DND-41 (cell line): Measurements from ENCODE around the gene PNPLA4.

Source experiments
- ATAC-seq: fragments of 200-7000 bp; cut with Tn5 transposase; 3 replicates; pipeline ENCODE4 v1.9.1; 2021; ENCODE audit warnings: low read depth; ENCODE audit not compliant: insufficient read depth
- DNase-seq: peaks from one replicate; pipeline ENCODE4 v3.0.0-alpha.2; 2020
- H2AFZ ChIP-seq: 2 replicates; pipeline ENCODE4 v1.6.0; 2012; ENCODE audit warnings: low read depth, low read length
- H3K27ac ChIP-seq: 2 replicates; pipeline ENCODE4 v1.5.1; 2012; ENCODE audit warnings: low read length, inconsistent platforms
- H3K27me3 ChIP-seq: fragments of 200-600 bp; sonication (generic); 2 replicates; pipeline ENCODE4 v1.6.0; 2012; ENCODE audit warnings: low read length, mild to moderate bottlenecking, inconsistent platforms; ENCODE audit not compliant: insufficient read depth, poor library complexity
- H3K36me3 ChIP-seq: 2 replicates; pipeline ENCODE4 v1.5.1; 2012; ENCODE audit warnings: low read length, inconsistent platforms; ENCODE audit not compliant: insufficient read depth
- H3K4me1 ChIP-seq: 2 replicates; pipeline ENCODE4 v1.5.1; 2012; ENCODE audit warnings: mild to moderate bottlenecking, low read length; ENCODE audit not compliant: insufficient read depth
- H3K4me2 ChIP-seq: 2 replicates; pipeline ENCODE4 v1.6.0; 2012; ENCODE audit warnings: mild to moderate bottlenecking, moderate library complexity, low read length, inconsistent platforms; ENCODE audit not compliant: insufficient read depth
- H3K4me3 ChIP-seq, 2 experiments: fragments of 200-600 bp in 1 of 2; shearing (Covaris generic) in 1 of 2; 2 replicates each; pipeline ENCODE4 v1.5.1; 2012 to 2016; ENCODE audit warnings: inconsistent platforms in 2 of 2, low read length in 2 of 2, mild to moderate bottlenecking in 2 of 2, low read depth in 1 of 2, moderate library complexity in 1 of 2
- H3K79me2 ChIP-seq: 2 replicates; pipeline ENCODE4 v1.6.0; 2012; ENCODE audit warnings: low read length, inconsistent platforms; ENCODE audit not compliant: insufficient read depth
- H3K9ac ChIP-seq: 2 replicates; pipeline ENCODE4 v1.6.0; 2012; ENCODE audit warnings: low read depth, mild to moderate bottlenecking, inconsistent platforms, low read length, moderate library complexity
- H3K9me3 ChIP-seq: 2 replicates; pipeline ENCODE4 v1.5.1; 2012; ENCODE audit warnings: low read length, moderate library complexity, mild to moderate bottlenecking, inconsistent platforms; ENCODE audit not compliant: insufficient read depth, severe bottlenecking
- H4K20me1 ChIP-seq: 2 replicates; pipeline ENCODE4 v1.6.0; 2012; ENCODE audit warnings: low read length; ENCODE audit not compliant: insufficient read depth
- CTCF ChIP-seq: IDR thresholded peaks from 2 replicates; pipeline ENCODE4 v1.5.1; 2012; ENCODE audit warnings: borderline replicate concordance, low read length, moderate library complexity, mild to moderate bottlenecking; ENCODE audit not compliant: poor library complexity, severe bottlenecking; ENCODE audit errors: extremely low read depth
- EZH2 ChIP-seq: IDR thresholded peaks from 3 replicates; pipeline ENCODE4 v1.6.1; 2012; ENCODE audit warnings: borderline replicate concordance, low read depth, mild to moderate bottlenecking, moderate library complexity, low read length, inconsistent platforms; ENCODE audit not compliant: severe bottlenecking

The PNPLA4 gene

GRCh38 chrX:7876957-7877356 is 50.3 kb downstream of the PNPLA4 start:
- H3K4me1 ChIP-seq, result no peaks in the 10 kb centered on the region
- H3K9ac ChIP-seq, result no peak overlapping the region
- TF ChIP-seq EZH2 (no peak), CTCF (no peak)
- H4K20me1 ChIP-seq, result no peaks in the 10 kb centered on the region
- DNase-seq (no peak), ATAC-seq (no peak)
- no peak overlapping the region for H2AFZ ChIP-seq
- H3K4me3 ChIP-seq, result no peak overlapping the region
- H3K27ac ChIP-seq, result no peak overlapping the region
- no peak overlapping the region for H3K4me2 ChIP-seq
- no peaks in the 10 kb centered on the region for H3K27me3 ChIP-seq
- H3K79me2 ChIP-seq, result no peaks in the 10 kb centered on the region
- H3K9me3 ChIP-seq, result no peaks in the 10 kb centered on the region
- H3K36me3 ChIP-seq, result no peaks in the 10 kb centered on the region

- no peak for DNase-seq
- Histone ChIP-seq H3K4me1 (no peaks in the 10 kb centered on the region), H3K27ac (no peak overlapping the region), H3K79me2 (no peaks in the 10 kb centered on the region), H3K9me3 (no peaks in the 10 kb centered on the region), H3K36me3 (no peaks in the 10 kb centered on the region), H3K27me3 (no peaks in the 10 kb centered on the region), H2AFZ (no peak overlapping the region), H3K4me2 (no peak overlapping the region), H3K9ac (no peak overlapping the region), H4K20me1 (no peaks in the 10 kb centered on the region), H3K4me3 (no peak overlapping the region)
- no peak for TF ChIP-seq CTCF
- no peak for TF ChIP-seq EZH2
- ATAC-seq, result no peak
Measured at GRCh38 chrX:7872042-7872441, 55.2 kb downstream of the PNPLA4 start.

- no peaks in the 10 kb centered on the region for H3K79me2 ChIP-seq
- H3K9me3 ChIP-seq, result no peaks in the 10 kb centered on the region
- ATAC-seq (no peak), DNase-seq (no peak)
- no peak overlapping the region for H3K4me3 ChIP-seq
- H2AFZ ChIP-seq, result no peak overlapping the region
- H3K27ac ChIP-seq, result no peak overlapping the region
- H3K9ac ChIP-seq, result no peak overlapping the region
- H3K4me2 ChIP-seq, result no peak overlapping the region
- H4K20me1 ChIP-seq, result no peaks in the 10 kb centered on the region
- TF ChIP-seq EZH2, result no peak
- no peak for TF ChIP-seq CTCF
- no peaks in the 10 kb centered on the region for H3K27me3 ChIP-seq
- H3K36me3 ChIP-seq, result no peaks in the 10 kb centered on the region
- H3K4me1 ChIP-seq, result no peaks in the 10 kb centered on the region
Measured at GRCh38 chrX:7852166-7852565, 75.0 kb downstream of the PNPLA4 start.
